T follicular helper cell (primary cell): ENCODE measurements around the gene HCN1.
"Not testable (repeated sequence)": the region's sequence is repeated elsewhere in the genome, so short reads cannot be mapped to it uniquely, and the experiment has no call there.

Experiments used
- DNase-seq: peaks from one replicate; pipeline ENCODE4 v3.0.0-alpha.2; 2020; ENCODE audit warnings: low read depth

HCN1 gene

GRCh38 chr5:45617859-45618416 is 78.2 kb downstream of the HCN1 start:
- DNase-seq = no peak

DNA sequence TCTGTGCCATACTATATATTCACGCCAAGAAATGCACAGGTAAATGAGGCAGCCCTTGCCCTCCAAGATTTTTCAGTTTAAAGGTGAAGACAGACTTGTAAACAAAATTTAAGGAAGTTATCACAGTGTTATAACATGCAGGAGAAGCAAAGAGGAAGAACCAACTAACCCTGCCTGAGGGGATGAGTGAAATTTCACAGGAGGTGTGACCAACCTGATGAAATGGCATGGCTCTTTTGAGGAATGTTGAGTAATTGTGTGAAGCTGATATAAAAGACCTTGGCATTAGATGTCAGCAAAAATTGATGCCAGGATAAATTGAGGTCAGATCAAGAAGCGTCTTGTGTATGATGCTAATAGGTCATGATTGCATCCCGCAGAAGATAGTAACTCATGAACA is 86.5 kb downstream of the HCN1 start:
- DNase-seq = no peak

DNA sequence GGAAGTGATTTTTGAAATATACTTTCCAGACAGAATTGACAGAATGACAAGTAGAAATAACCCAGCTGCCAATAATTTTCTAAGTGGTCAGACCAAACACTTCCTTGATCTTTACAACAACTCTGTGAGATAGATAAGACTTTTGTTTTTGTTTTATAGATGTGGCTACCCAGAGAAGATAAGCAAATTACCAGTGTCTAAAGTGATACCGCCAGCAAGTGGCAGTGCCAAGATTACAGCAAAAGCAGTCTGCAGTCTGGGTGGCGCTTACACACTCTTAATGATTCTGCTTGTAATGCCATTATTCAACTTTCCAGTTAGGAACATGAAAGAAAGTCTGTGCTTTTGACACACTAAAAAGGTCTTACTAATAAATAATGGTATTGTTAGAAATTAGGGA is 92.1 kb downstream of the HCN1 start:
- no peak for DNase-seq

DNA sequence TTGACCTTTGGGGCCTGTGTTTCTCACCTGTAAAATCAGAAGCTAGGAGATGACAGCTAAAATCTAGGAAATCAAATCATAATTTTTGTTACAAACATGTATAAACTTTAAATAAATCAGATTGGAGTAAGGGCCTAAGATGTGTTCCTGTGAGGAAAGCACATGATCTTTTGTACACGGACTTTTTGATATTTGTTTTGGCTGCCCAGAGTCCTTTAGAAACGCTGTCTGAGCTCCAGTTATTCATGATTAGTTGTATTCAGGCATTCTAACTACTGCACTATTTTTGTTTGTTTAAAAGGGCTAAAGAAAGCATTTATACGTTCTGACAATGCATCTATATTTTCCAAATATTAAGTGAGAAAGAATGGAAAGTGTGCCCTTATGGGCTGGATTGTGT is 94.8 kb downstream of the HCN1 start:
- DNase-seq = no peak

- no peak for DNase-seq
Measured at GRCh38 chr5:45596320-45596719, 99.9 kb downstream of the HCN1 start.

- DNase-seq = not testable (repeated sequence)
Measured at GRCh38 chr5:45586001-45586400, 110.2 kb downstream of the HCN1 start.

- no peak for DNase-seq
Measured at GRCh38 chr5:45578270-45578669, 117.9 kb downstream of the HCN1 start.

DNA sequence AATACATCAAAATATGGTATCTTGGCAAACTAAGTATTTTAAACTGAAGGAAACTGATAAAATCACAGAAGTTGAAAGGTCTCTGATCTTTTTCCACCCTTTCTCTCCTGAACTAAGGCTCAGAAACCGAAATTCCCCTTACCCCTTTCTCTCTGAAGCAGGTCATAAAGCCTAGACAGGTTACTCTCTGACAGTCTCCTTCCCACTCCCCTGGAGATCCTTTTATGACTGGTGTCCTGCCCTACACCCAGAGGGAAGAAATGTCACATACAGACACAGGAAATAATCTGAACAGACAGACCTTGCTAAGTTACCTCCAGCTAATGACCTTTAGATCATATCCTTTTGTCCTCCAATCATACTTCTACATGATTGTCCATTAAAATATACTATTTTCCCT is 127.4 kb downstream of the HCN1 start:
- no peak for DNase-seq

DNA sequence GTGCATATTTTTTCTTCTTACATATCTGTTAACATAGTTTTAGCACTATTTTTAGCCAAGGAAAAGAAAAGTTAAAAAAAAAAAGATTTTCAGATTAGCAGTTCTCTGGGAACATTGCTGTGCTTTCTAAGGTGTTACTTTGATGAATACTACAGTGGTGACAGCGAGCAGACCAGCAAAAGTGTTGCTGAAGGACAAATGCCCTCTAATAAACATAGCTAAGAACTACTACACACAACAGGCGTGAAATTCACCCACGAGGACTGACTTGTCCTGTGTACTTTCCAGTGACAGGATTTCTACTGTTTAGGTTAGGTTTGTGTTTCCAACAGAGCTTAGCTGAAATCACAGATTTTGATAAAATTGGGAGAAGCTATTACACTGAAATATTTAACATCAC is 153.8 kb downstream of the HCN1 start:
- no peak for DNase-seq

DNA sequence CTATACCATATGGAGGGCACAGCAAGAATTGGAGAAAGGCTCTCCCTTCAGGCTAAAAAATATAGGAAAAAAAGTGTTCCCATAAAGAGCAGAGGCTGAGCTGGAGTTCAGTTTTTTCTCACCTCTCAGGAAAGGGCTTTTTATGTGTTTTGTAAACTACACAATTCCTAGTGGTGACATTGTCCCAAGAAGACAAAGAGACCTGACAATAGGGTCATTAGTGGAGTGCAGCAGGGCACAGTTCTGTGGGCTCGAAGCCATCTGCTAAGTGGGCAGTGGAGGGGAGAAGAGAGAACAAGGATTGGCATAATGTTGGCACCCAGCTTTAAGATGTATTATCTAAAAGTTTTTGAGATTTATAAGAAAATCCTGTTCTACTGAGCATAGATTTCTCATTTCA is 162.5 kb downstream of the HCN1 start:
- DNase-seq = no peak

GRCh38 chr5:45532826-45533624 is 163.2 kb downstream of the HCN1 start:
- DNase-seq = no peak

DNA sequence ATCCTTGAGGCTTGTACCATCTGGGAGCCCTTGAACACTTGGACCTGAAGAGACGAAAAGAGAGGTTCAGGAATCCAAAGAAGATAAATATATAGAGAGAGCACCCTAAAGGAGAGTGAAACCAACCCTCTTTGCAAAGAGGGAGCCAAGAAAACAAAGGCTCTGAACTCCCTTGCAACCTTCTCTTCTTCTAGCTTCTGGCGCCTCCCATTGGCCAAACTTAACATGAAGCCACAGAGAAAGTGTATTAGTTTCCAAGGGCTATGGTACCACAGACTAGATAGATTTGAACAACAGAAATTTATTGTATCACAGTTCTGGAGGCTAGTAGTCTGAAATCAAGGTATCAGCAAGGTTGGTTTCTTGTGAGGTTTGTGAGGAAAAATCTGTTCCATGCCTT is 175.1 kb downstream of the HCN1 start:
- no peak for DNase-seq

GRCh38 chr5:45512521-45512920 is 183.7 kb downstream of the HCN1 start:
- no peak for DNase-seq

GRCh38 chr5:45509371-45509770 is 186.8 kb downstream of the HCN1 start:
- DNase-seq = no peak

DNA sequence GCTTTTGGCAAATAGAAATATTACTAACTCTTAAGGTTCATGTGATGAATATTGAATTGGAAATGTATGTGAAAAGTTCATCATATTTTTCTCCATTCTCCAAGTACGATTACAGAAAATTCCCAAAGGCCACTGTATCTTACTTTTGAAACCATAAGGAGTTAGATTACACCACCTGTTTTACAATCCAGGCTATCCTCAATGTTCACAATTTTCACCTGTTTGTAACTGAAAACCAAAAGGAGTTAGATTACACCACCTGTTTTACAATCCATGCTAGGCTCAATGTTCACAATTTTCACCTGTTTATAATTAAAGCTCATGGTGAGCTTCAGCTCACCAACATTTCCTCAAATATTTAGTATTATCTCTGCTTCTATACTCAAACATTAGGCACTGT is 188.0 kb downstream of the HCN1 start:
- no peak for DNase-seq

DNA sequence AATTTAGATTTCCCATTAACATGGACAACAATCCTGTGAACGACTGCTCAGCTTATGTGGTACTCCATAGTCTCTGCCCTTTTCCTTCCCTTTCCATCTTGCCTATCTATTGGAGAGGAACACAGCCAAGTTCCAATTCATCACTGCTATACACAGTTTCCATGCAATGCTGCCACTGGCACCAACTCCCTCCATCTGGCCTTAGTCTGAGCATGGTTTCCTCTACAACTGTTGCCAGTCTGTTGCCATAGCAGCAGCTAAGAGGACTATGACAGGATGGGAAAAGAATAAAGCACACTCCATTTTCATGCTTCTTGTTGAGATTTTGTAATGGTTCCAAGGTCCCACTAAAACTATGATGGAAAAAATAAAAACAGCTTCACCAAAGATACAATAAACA is 189.0 kb downstream of the HCN1 start:
- DNase-seq = no peak

- not testable (repeated sequence) for DNase-seq
Measured at GRCh38 chr5:45499006-45499405, 197.2 kb downstream of the HCN1 start.

GRCh38 chr5:45491368-45491767 is 204.8 kb downstream of the HCN1 start:
- no peak for DNase-seq

- no peak for DNase-seq
Measured at GRCh38 chr5:45484781-45485180, 211.4 kb downstream of the HCN1 start.

GRCh38 chr5:45454114-45454513 is 242.1 kb downstream of the HCN1 start:
- DNase-seq = no peak

DNA sequence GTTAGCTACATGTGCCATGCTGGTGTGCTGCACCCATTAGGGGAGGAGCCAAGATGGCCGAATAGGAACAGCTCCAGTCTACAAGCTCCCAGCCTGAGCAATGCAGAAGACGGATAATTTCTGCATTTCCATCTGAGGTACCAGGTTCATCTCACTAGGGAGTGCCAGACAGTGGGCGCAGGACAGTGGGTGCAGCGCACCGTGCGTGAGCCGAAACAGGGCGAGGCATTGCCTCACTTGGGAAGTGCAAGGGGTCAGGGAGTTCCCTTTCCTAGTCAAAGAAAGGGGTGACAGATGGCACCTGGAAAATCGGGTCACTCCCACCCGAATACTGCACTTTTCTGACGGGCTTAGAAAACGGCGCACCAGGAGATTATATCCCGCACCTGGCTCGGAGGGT is 251.3 kb downstream of the HCN1 start:
- not testable (repeated sequence) for DNase-seq

DNA sequence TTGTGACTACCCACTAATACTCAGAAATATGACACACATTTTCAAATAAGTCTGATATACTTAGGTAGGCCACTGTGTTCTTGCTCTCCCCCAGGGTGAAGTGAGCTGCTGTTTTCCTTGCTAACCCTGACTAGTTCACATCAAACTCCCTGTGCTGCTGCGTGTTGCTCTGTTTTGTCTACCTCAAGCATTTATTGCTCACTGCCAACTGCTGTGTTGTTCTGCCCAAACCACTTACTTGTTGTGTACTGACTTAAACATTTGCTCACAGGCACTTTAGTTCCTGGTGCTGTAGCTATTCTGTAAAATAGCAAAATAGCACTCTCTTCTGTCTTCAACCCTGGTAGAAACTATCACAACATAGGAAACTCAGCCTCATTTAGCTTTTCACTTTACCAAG is 255.7 kb downstream of the HCN1 start:
- no peak for DNase-seq

DNA sequence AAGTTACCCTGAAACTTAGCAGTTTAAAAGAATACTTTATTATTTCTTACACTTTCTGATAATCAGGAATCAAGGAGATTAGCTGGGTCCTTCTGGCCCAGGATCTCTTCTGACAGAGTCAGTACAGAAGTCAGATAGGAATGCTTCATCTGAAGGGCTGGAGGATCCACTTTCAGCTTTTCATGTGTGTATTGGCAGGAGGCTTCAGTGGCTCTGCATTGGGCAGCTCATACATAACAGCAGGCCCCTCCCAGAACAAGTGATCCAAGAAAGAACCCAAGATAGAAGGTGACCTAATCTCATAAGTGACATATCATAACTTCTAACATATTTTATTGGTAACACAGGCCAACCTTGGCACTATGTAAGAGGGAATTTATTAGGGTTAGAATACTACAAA is 258.4 kb downstream of the HCN1 start:
- no peak for DNase-seq
